Vagina (tissue), 2 donors: ENCODE data around the gene FGR. TPM values are rescaled to one million over a fixed set of nuclear protein-coding genes. Genes with fewer than 3 reads are reported as not detected.

Source experiments
- DNase-seq, 2 donors: peaks; one replicate each; pipeline ENCODE4 v3.0.0-alpha.2; 2017; ENCODE audit errors: extremely low spot score in 2 of 2
- H3K27ac ChIP-seq: fragments of 200-600 bp; sonication (generic); one replicate; pipeline ENCODE4 v1.5.1; 2019
- H3K27me3 ChIP-seq: fragments of 200-600 bp; sonication (generic); one replicate; pipeline ENCODE4 v1.5.1; 2019
- H3K36me3 ChIP-seq, 2 donors: fragments of 200-600 bp; sonication (generic); one replicate each; pipeline ENCODE4 v1.5.1; 2017 to 2019
- H3K4me1 ChIP-seq: fragments of 200-600 bp; sonication (generic); one replicate; pipeline ENCODE4 v1.5.1; 2019
- H3K4me3 ChIP-seq, 2 donors: fragments of 200-600 bp; sonication (generic); 1 replicate in 1 of 2; 2 replicates in 1 of 2; pipeline ENCODE4 v1.5.1; 2016 to 2019
- H3K9me3 ChIP-seq: fragments of 200-600 bp; sonication (generic); one replicate; pipeline ENCODE4 v1.5.1; 2019
- CTCF ChIP-seq, 3 experiments: fragments of 450-650 bp in 2 of 3; fragments of 200-600 bp in 1 of 3; sonication (generic) in 1 of 3; IDR thresholded peaks; one replicate each; pipeline ENCODE4 v1.5.1; 2017 to 2019; ENCODE audit warnings: antibody characterized with exemption in 3 of 3, mild to moderate bottlenecking in 2 of 3, moderate library complexity in 2 of 3
- POLR2A ChIP-seq, 2 donors: fragments of 450-650 bp; IDR thresholded peaks; one replicate each; pipeline ENCODE4 v1.6.1; 2017; ENCODE audit warnings: antibody characterized with exemption in 2 of 2, mild to moderate bottlenecking in 2 of 2, moderate library complexity in 2 of 2
- POLR2AphosphoS5 ChIP-seq, 2 donors: sonication (generic); formaldehyde crosslinking; IDR thresholded peaks; one replicate each; pipeline ENCODE4 v1.9.0; 2017; ENCODE audit warnings: antibody characterized with exemption in 2 of 2, mild to moderate bottlenecking in 2 of 2, low read depth in 1 of 2; ENCODE audit not compliant: insufficient read depth in 1 of 2
- intact Hi-C: fragments of 100-400 bp; cut with DNase I; formaldehyde crosslinking; loops from one replicate; pipeline ENCODE4 v1.15.1; 2023
- total RNA-seq: library from RNA; depleted of rRNA; stranded (reverse); fragments of >200 nt; gene quantifications from one replicate; pipeline ENCODE4 v1.2.3, GENCODE V29; 2016

The FGR gene
- total RNA-seq, 1 donor from 2014 or later: 18.4 TPM

GRCh38 chr1:27638047-27638734, 3.2 kb upstream of the FGR start:
- Histone ChIP-seq H3K9me3 (no peaks in the 10 kb centered on the region), H3K27ac (no peak overlapping the region), H3K4me1 (peaks cover 19% of the 10 kb centered on the region), H3K4me3 (no peak overlapping the region), H3K36me3 (no peaks in the 10 kb centered on the region), H3K27me3 (no peaks in the 10 kb centered on the region)
- TF ChIP-seq POLR2A (IDR thresholded peaks at IDR 0.05) (no peak), POLR2AphosphoS5 (IDR thresholded peaks at IDR 0.05; ENCODE audit: insufficient read depth in 1 of 2, low read depth in 1 of 2) (no peak), CTCF (IDR thresholded peaks at IDR 0.05) (no peak)
- intact Hi-C loops: no loop called here
- no peak for DNase-seq

GRCh38 chr1:27635396-27636142, 584 bp upstream of the FGR start:
- Histone ChIP-seq H3K27ac (peak overlapping the region; percentile 65), H3K27me3 (no peaks in the 10 kb centered on the region), H3K36me3 (no peaks in the 10 kb centered on the region), H3K4me3 (peak overlapping the region; percentile 50 to 52), H3K4me1 (peaks cover 42% of the 10 kb centered on the region), H3K9me3 (no peaks in the 10 kb centered on the region)
- TF ChIP-seq POLR2A (IDR thresholded peaks at IDR 0.05): no peak
- TF ChIP-seq CTCF (IDR thresholded peaks at IDR 0.05): no peak
- TF ChIP-seq POLR2AphosphoS5 (IDR thresholded peaks at IDR 0.05; ENCODE audit: insufficient read depth in 1 of 2, low read depth in 1 of 2): no peak
- intact Hi-C loops: no loop called here
- DNase-seq: no peak

- H3K4me1 ChIP-seq: peaks cover 47% of the 10 kb centered on the region
- intact Hi-C loops: no loop called here
- DNase-seq: no peak
- H3K9me3 ChIP-seq: no peaks in the 10 kb centered on the region
- peak overlapping the region; percentile 50 to 52 for H3K4me3 ChIP-seq
- H3K27me3 ChIP-seq: no peaks in the 10 kb centered on the region
- TF ChIP-seq POLR2AphosphoS5 (IDR thresholded peaks at IDR 0.05; ENCODE audit: insufficient read depth in 1 of 2, low read depth in 1 of 2) (no peak), POLR2A (IDR thresholded peaks at IDR 0.05) (no peak), CTCF (IDR thresholded peaks at IDR 0.05) (no peak)
- no peaks in the 10 kb centered on the region for H3K36me3 ChIP-seq
- peak overlapping the region; percentile 65 for H3K27ac ChIP-seq
Measured at GRCh38 chr1:27634177-27634984, 604 bp downstream of the FGR start.

- TF ChIP-seq POLR2A (IDR thresholded peaks at IDR 0.05): no peak
- DNase-seq: no peak
- H3K36me3 ChIP-seq: no peaks in the 10 kb centered on the region
- H3K9me3 ChIP-seq: no peaks in the 10 kb centered on the region
- peak overlapping the region; percentile 65 for H3K27ac ChIP-seq
- intact Hi-C loops: no loop called here
- H3K4me3 ChIP-seq: peak overlapping the region; percentile 50 to 52
- H3K27me3 ChIP-seq: no peaks in the 10 kb centered on the region
- H3K4me1 ChIP-seq: peaks cover 47% of the 10 kb centered on the region
Measured at GRCh38 chr1:27633640-27634176, 1.3 kb downstream of the FGR start.

- no peaks in the 10 kb centered on the region for H3K9me3 ChIP-seq
- intact Hi-C loops: no loop called here
- no peaks in the 10 kb centered on the region for H3K27me3 ChIP-seq
- no peak for TF ChIP-seq POLR2A (IDR thresholded peaks at IDR 0.05)
- no peak for TF ChIP-seq POLR2AphosphoS5 (IDR thresholded peaks at IDR 0.05; ENCODE audit: insufficient read depth in 1 of 2, low read depth in 1 of 2)
- no peak for TF ChIP-seq CTCF (IDR thresholded peaks at IDR 0.05)
- H3K27ac ChIP-seq: peak overlapping the region; percentile 65
- peak overlapping the region in 1 of 2 donors; percentile 52 for H3K4me3 ChIP-seq
- no peak for DNase-seq
- peaks cover 47% of the 10 kb centered on the region for H3K4me1 ChIP-seq
- H3K36me3 ChIP-seq: no peaks in the 10 kb centered on the region
Measured at GRCh38 chr1:27633298-27633610, 1.7 kb downstream of the FGR start.
